ENCODE data around the gene CHRDL2.

CHRDL2 gene

GRCh38 chr11:74748211-74749126, 17.2 kb upstream of the CHRDL2 start, which contains the start of gene RNF169:
Gene RNF169, plus strand, starts transcription at chr11:74748849. Its CDS starts 32 bp downstream, at chr11:74748881.
- DNase-seq (ENCODE audit: low spot score): peak; percentile 98

- no peak for DNase-seq (ENCODE audit: low spot score)
These were observed 15.6 kb upstream of the CHRDL2 start for GRCh38 chr11:74746868-74747267.

GRCh38 chr11:74744277-74744676, 13.1 kb upstream of the CHRDL2 start:
- no peak for DNase-seq (ENCODE audit: low spot score)

- DNase-seq (ENCODE audit: low spot score): no peak
These were observed 12.4 kb upstream of the CHRDL2 start for GRCh38 chr11:74743640-74744039.

- DNase-seq (ENCODE audit: low spot score): no peak
These were observed 10.8 kb upstream of the CHRDL2 start for GRCh38 chr11:74742070-74742469.

- peak; percentile 75 for DNase-seq (ENCODE audit: low spot score)
These were observed 8.5 kb upstream of the CHRDL2 start for GRCh38 chr11:74739546-74740270.

GRCh38 chr11:74736031-74736430, 4.8 kb upstream of the CHRDL2 start:
- no peak for DNase-seq (ENCODE audit: low spot score)

- DNase-seq (ENCODE audit: low spot score): no peak
These were observed 4.2 kb upstream of the CHRDL2 start for GRCh38 chr11:74735365-74735928.

GRCh38 chr11:74734559-74734925, 3.3 kb upstream of the CHRDL2 start:
- DNase-seq (ENCODE audit: low spot score): no peak

- no peak for DNase-seq (ENCODE audit: low spot score)
These were observed 510 bp downstream of the CHRDL2 start for GRCh38 chr11:74730571-74731260.

- no peak for DNase-seq (ENCODE audit: low spot score)
These were observed 1.8 kb downstream of the CHRDL2 start for GRCh38 chr11:74729397-74729796.

- peak; percentile 82 for DNase-seq (ENCODE audit: low spot score)
These were observed 4.6 kb downstream of the CHRDL2 start for GRCh38 chr11:74726547-74727182.

- no peak for DNase-seq (ENCODE audit: low spot score)
These were observed 5.5 kb downstream of the CHRDL2 start for GRCh38 chr11:74725701-74726100.

GRCh38 chr11:74723511-74723910, 7.7 kb downstream of the CHRDL2 start:
- DNase-seq (ENCODE audit: low spot score): no peak

- no peak for DNase-seq (ENCODE audit: low spot score)
These were observed 9.8 kb downstream of the CHRDL2 start for GRCh38 chr11:74721479-74721835.

- no peak for DNase-seq (ENCODE audit: low spot score)
These were observed 10.4 kb downstream of the CHRDL2 start for GRCh38 chr11:74720596-74721478.

GRCh38 chr11:74719011-74719410, 12.2 kb downstream of the CHRDL2 start:
- DNase-seq (ENCODE audit: low spot score): no peak

GRCh38 chr11:74717221-74717969, 13.8 kb downstream of the CHRDL2 start:
- DNase-seq (ENCODE audit: low spot score): no peak

- no peak for DNase-seq (ENCODE audit: low spot score)
These were observed 16.3 kb downstream of the CHRDL2 start for GRCh38 chr11:74714904-74715303.

- no peak for DNase-seq (ENCODE audit: low spot score)
These were observed 17.5 kb downstream of the CHRDL2 start for GRCh38 chr11:74713686-74714085.
